Peyer's patch (tissue), 4 donors: ENCODE measurements around the gene ERCC8. TPM values are rescaled to one million over a fixed set of nuclear protein-coding genes. Genes with fewer than 3 reads are reported as not detected.

Experiments used
- DNase-seq, 3 donors: peaks; one replicate each; pipeline ENCODE4 v3.0.0-alpha.2; 2017 to 2019
- H3K27ac ChIP-seq, 4 donors: fragments of 200-600 bp; sonication (generic); one replicate each; pipeline ENCODE4 v1.5.1; 2016 to 2019
- H3K27me3 ChIP-seq, 2 donors: fragments of 200-600 bp; sonication (generic); one replicate each; pipeline ENCODE4 v1.5.1; 2019
- H3K36me3 ChIP-seq, 3 donors: fragments of 200-600 bp; sonication (generic); one replicate each; pipeline ENCODE4 v1.5.1; 2016 to 2019
- H3K4me1 ChIP-seq, 4 donors: fragments of 200-600 bp; sonication (generic); one replicate each; pipeline ENCODE4 v1.5.1; 2016 to 2019
- H3K4me3 ChIP-seq, 4 donors: fragments of 200-600 bp; sonication (generic); 1 replicate in 3 of 4; 2 replicates in 1 of 4; pipeline ENCODE4 v1.5.1; 2016 to 2019; ENCODE audit warnings: mild to moderate bottlenecking in 1 of 4
- H3K9me3 ChIP-seq, 4 donors: fragments of 200-600 bp; sonication (generic); one replicate each; pipeline ENCODE4 v1.5.1; 2016 to 2019; ENCODE audit warnings: mild to moderate bottlenecking in 1 of 4
- CTCF ChIP-seq, 6 experiments: fragments of 450-650 bp in 4 of 6; fragments of 200-600 bp in 2 of 6; sonication (generic) in 1 of 6; IDR thresholded peaks; one replicate each; pipeline ENCODE4 v1.5.1; 2017 to 2019; ENCODE audit warnings: antibody characterized with exemption in 6 of 6, mild to moderate bottlenecking in 3 of 6, moderate library complexity in 1 of 6
- POLR2A ChIP-seq, 2 donors: fragments of 450-650 bp; IDR thresholded peaks; one replicate each; pipeline ENCODE4 v1.5.1; 2017; ENCODE audit warnings: antibody characterized with exemption in 2 of 2, mild to moderate bottlenecking in 2 of 2, moderate library complexity in 2 of 2
- total RNA-seq, 4 donors: library from RNA; depleted of rRNA; stranded (reverse); fragments of >200 nt; gene quantifications; one replicate each; pipeline ENCODE4 v1.1.0, GENCODE V29; 2016

The ERCC8 gene
- total RNA-seq, 4 donors from 2014 or later = 7.2 to 15.2 (median 7.7) TPM

GRCh38 chr5:60835554-60835953, 109.3 kb downstream of the ERCC8 start:
- no peaks in the 10 kb centered on the region for H3K9me3 ChIP-seq
- no peaks in the 10 kb centered on the region for H3K36me3 ChIP-seq
- no peak overlapping the region for H3K27ac ChIP-seq
- no peaks in the 10 kb centered on the region for H3K27me3 ChIP-seq
- no peaks in the 10 kb centered on the region for H3K4me1 ChIP-seq
- no peak for TF ChIP-seq CTCF (IDR thresholded peaks at IDR 0.05)
- TF ChIP-seq POLR2A (IDR thresholded peaks at IDR 0.05) = no peak
- DNase-seq = no peak
- no peak overlapping the region for H3K4me3 ChIP-seq

GRCh38 chr5:60833520-60833919, 111.3 kb downstream of the ERCC8 start:
- Histone ChIP-seq H3K9me3 (no peaks in the 10 kb centered on the region), H3K4me1 (no peaks in the 10 kb centered on the region), H3K27ac (no peak overlapping the region), H3K4me3 (no peak overlapping the region), H3K36me3 (no peaks in the 10 kb centered on the region), H3K27me3 (no peaks in the 10 kb centered on the region)
- no peak for DNase-seq
- TF ChIP-seq POLR2A (IDR thresholded peaks at IDR 0.05) (no peak), CTCF (IDR thresholded peaks at IDR 0.05) (no peak)

- H3K27ac ChIP-seq = no peak overlapping the region
- no peak for DNase-seq
Measured at GRCh38 chr5:60830581-60831127, 114.2 kb downstream of the ERCC8 start.

GRCh38 chr5:60829490-60830266, 115.2 kb downstream of the ERCC8 start:
- TF ChIP-seq CTCF (IDR thresholded peaks at IDR 0.05) (no peak), POLR2A (IDR thresholded peaks at IDR 0.05) (no peak)
- Histone ChIP-seq H3K9me3 (no peaks in the 10 kb centered on the region), H3K27ac (no peak overlapping the region), H3K4me1 (no peaks in the 10 kb centered on the region), H3K36me3 (no peaks in the 10 kb centered on the region), H3K4me3 (no peak overlapping the region), H3K27me3 (no peaks in the 10 kb centered on the region)
- no peak for DNase-seq

More at GRCh38 chr5:60830581-60831127, 114.2 kb downstream of the ERCC8 start:
- H3K9me3 ChIP-seq = no peaks in the 10 kb centered on the region
- H3K27me3 ChIP-seq = no peaks in the 10 kb centered on the region
- H3K4me1 ChIP-seq = no peaks in the 10 kb centered on the region
- TF ChIP-seq POLR2A (IDR thresholded peaks at IDR 0.05) = no peak
- no peak for TF ChIP-seq CTCF (IDR thresholded peaks at IDR 0.05)
- no peaks in the 10 kb centered on the region for H3K36me3 ChIP-seq
- H3K4me3 ChIP-seq = no peak overlapping the region

GRCh38 chr5:60827201-60827600, 117.7 kb downstream of the ERCC8 start:
- Histone ChIP-seq H3K27ac (no peak overlapping the region), H3K36me3 (no peaks in the 10 kb centered on the region), H3K9me3 (no peaks in the 10 kb centered on the region), H3K4me1 (no peaks in the 10 kb centered on the region), H3K27me3 (no peaks in the 10 kb centered on the region), H3K4me3 (no peak overlapping the region)
- TF ChIP-seq CTCF (IDR thresholded peaks at IDR 0.05) (no peak), POLR2A (IDR thresholded peaks at IDR 0.05) (no peak)
- no peak for DNase-seq
